ENCODE measurements around the gene BICRA. TPM values are rescaled to one million over a fixed set of nuclear protein-coding genes. Genes with fewer than 3 reads are reported as not detected.

The BICRA gene
- total and polyA plus RNA-seq, 9 of the 15 experiments (the other 6 are each of a cell fraction or from before 2014, with no cell fraction given), result 0.01 to 8.8 (median 1.2) TPM

DNA sequence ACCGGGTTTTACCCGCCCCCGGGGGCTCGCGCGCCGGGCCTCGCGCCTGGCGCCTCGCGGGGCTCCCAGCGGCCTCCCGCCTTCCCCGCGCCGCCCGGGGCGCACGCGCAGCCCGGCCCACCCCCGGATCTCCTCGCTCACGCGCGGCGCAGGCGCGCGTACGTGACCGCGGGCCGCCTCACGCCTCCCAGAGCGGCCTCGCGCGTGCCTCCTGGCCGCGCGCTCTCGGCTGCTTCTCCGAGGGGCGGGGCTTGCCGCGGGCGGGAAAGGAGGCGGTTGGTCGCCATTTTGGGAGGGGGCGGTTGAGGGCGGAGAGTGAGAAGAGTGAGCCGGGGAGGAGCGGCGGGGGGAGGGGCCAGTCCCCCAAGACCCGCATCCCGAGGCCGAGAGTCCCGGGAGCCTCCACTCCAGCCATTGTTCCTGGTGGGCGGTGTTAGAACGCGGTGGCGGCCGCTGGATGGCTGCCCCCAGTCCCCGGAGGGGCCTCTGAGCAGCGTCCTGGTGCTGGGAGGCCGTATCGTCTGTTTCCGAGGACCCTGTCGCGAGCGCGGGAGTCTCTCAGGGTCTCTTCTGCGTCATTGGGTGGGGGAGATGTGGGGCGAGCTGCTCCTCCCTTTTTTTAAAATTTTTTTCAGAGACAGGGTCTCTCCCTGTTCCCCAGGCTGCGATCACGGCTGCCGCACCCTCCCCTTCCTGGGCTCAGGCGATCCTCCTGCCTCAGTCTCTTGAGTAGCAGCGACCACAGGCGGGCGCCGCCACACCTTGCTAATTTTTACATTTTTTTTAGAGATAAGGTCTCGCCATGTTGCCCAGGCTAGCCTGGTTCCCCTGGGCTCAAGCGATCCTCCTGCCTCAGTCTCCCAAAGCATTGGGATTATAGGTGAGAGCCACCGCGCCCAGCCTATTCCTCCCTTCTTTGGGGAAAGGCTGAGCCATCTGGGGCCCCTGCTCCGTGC, 35.6 kb upstream of the BICRA start, which contains the start of gene ZNF541:
Gene ZNF541 (minus strand): TSS at position 78 of the 956 bp plus-strand sequence. CDS start 17,292 bp downstream, outside the sequence.
- Histone ChIP-seq H3K4me3 (no peak within 1 kb of the TSS), H3K9ac (ENCODE audit: insufficient read depth in 1 of 2, low read depth in 2 of 2, low read length in 2 of 2) (no peak within 1 kb of the TSS), H3K9me3 (replicated peaks; ENCODE audit: control insufficient read depth, insufficient read depth, low read depth, low read length) (no peaks in the 10 kb centered on the region), H4K20me1 (replicated peaks; ENCODE audit: control insufficient read depth, insufficient read depth, low read length) (0 out of 2 replicates have a peak, but pooled peaks cover 3% of the 10 kb centered on the region), H3K27me3 (ENCODE audit: control insufficient read depth in 2 of 2, insufficient read depth in 2 of 2, low read length in 2 of 2) (peaks cover 15 to 27% of the 10 kb centered on the region in 2 experiments), H2AFZ (ENCODE audit: low read depth, low read length) (no peak within 1 kb of the TSS), H3K4me2 (ENCODE audit: insufficient read depth, low read length) (no peak within 1 kb of the TSS), H3K9me1 (ENCODE audit: control insufficient read depth, insufficient read depth, low read length) (no peaks in the 10 kb centered on the region), H3K79me2 (ENCODE audit: control insufficient read depth, insufficient read depth, low read length) (no peaks in the 10 kb centered on the region), H3K27ac (ENCODE audit: extremely low read depth, low read depth, low read length) (no peak within 1 kb of the TSS), H3K36me3 (ENCODE audit: control insufficient read depth, insufficient read depth, low read length) (no peaks in the 10 kb centered on the region), H3K4me1 (replicated peaks in 1 of 2; ENCODE audit: control insufficient read depth in 2 of 2, insufficient read depth in 2 of 2, low read length in 2 of 2) (peaks cover 0 to 13% of the 10 kb centered on the region in 2 experiments; a peak in 2 of 5 replicates)
- DNase-seq (ENCODE audit: extremely low read depth in 1 of 4, low spot score in 3 of 4) (peak; percentile 30 to 70 (median 50)), FAIRE-seq (no peak), ATAC-seq (peak; percentile 33; the same call in 1 of the 3 replicates)
- ChIA-PET CTCF (ENCODE audit: low intra/inter-chr PET ratio) (no interaction called here), POLR2A (no interaction called here)
- in situ Hi-C loops (cut with MboI) (no loop called here), intact Hi-C loops (cut with micrococcal nuclease) (no loop called here)
- WGBS (ENCODE audit: insufficient coverage, low coverage, missing lambda C conversion rate), result 55% methylated on average over 47 of the region's 89 CpGs
- BruUV-seq (replicated peaks), result no TSS peak
- TF ChIP-seq ZNF232 (CRISPR knock-in tag; IDR thresholded peaks at IDR 0.05) (no peak), XRCC5 (IDR thresholded peaks at IDR 0.05; ENCODE audit: low read depth, low read length) (no peak), MNT (conservative IDR thresholded peaks at IDR 0.05) (no peak)
- TF ChIP-seq, protein P1, sequence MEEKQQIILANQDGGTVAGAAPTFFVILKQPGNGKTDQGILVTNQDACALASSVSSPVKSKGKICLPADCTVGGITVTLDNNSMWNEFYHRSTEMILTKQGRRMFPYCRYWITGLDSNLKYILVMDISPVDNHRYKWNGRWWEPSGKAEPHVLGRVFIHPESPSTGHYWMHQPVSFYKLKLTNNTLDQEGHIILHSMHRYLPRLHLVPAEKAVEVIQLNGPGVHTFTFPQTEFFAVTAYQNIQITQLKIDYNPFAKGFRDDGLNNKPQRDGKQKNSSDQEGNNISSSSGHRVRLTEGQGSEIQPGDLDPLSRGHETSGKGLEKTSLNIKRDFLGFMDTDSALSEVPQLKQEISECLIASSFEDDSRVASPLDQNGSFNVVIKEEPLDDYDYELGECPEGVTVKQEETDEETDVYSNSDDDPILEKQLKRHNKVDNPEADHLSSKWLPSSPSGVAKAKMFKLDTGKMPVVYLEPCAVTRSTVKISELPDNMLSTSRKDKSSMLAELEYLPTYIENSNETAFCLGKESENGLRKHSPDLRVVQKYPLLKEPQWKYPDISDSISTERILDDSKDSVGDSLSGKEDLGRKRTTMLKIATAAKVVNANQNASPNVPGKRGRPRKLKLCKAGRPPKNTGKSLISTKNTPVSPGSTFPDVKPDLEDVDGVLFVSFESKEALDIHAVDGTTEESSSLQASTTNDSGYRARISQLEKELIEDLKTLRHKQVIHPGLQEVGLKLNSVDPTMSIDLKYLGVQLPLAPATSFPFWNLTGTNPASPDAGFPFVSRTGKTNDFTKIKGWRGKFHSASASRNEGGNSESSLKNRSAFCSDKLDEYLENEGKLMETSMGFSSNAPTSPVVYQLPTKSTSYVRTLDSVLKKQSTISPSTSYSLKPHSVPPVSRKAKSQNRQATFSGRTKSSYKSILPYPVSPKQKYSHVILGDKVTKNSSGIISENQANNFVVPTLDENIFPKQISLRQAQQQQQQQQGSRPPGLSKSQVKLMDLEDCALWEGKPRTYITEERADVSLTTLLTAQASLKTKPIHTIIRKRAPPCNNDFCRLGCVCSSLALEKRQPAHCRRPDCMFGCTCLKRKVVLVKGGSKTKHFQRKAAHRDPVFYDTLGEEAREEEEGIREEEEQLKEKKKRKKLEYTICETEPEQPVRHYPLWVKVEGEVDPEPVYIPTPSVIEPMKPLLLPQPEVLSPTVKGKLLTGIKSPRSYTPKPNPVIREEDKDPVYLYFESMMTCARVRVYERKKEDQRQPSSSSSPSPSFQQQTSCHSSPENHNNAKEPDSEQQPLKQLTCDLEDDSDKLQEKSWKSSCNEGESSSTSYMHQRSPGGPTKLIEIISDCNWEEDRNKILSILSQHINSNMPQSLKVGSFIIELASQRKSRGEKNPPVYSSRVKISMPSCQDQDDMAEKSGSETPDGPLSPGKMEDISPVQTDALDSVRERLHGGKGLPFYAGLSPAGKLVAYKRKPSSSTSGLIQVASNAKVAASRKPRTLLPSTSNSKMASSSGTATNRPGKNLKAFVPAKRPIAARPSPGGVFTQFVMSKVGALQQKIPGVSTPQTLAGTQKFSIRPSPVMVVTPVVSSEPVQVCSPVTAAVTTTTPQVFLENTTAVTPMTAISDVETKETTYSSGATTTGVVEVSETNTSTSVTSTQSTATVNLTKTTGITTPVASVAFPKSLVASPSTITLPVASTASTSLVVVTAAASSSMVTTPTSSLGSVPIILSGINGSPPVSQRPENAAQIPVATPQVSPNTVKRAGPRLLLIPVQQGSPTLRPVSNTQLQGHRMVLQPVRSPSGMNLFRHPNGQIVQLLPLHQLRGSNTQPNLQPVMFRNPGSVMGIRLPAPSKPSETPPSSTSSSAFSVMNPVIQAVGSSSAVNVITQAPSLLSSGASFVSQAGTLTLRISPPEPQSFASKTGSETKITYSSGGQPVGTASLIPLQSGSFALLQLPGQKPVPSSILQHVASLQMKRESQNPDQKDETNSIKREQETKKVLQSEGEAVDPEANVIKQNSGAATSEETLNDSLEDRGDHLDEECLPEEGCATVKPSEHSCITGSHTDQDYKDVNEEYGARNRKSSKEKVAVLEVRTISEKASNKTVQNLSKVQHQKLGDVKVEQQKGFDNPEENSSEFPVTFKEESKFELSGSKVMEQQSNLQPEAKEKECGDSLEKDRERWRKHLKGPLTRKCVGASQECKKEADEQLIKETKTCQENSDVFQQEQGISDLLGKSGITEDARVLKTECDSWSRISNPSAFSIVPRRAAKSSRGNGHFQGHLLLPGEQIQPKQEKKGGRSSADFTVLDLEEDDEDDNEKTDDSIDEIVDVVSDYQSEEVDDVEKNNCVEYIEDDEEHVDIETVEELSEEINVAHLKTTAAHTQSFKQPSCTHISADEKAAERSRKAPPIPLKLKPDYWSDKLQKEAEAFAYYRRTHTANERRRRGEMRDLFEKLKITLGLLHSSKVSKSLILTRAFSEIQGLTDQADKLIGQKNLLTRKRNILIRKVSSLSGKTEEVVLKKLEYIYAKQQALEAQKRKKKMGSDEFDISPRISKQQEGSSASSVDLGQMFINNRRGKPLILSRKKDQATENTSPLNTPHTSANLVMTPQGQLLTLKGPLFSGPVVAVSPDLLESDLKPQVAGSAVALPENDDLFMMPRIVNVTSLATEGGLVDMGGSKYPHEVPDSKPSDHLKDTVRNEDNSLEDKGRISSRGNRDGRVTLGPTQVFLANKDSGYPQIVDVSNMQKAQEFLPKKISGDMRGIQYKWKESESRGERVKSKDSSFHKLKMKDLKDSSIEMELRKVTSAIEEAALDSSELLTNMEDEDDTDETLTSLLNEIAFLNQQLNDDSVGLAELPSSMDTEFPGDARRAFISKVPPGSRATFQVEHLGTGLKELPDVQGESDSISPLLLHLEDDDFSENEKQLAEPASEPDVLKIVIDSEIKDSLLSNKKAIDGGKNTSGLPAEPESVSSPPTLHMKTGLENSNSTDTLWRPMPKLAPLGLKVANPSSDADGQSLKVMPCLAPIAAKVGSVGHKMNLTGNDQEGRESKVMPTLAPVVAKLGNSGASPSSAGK (IDR thresholded peaks at IDR 0.05), result peak; percentile 54
- TF ChIP-seq, protein P2, sequence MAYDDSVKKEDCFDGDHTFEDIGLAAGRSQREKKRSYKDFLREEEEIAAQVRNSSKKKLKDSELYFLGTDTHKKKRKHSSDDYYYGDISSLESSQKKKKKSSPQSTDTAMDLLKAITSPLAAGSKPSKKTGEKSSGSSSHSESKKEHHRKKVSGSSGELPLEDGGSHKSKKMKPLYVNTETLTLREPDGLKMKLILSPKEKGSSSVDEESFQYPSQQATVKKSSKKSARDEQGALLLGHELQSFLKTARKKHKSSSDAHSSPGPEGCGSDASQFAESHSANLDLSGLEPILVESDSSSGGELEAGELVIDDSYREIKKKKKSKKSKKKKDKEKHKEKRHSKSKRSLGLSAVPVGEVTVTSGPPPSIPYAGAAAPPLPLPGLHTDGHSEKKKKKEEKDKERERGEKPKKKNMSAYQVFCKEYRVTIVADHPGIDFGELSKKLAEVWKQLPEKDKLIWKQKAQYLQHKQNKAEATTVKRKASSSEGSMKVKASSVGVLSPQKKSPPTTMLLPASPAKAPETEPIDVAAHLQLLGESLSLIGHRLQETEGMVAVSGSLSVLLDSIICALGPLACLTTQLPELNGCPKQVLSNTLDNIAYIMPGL (CRISPR knock-in tag; IDR thresholded peaks at IDR 0.05), result no peak

Measured in K562 (cell line).